Measurements from ENCODE around the gene NAALADL2.
"Not testable (repeated sequence)": the region's sequence is repeated elsewhere in the genome, so short reads cannot be mapped to it uniquely, and the experiment has no call there.

Gene NAALADL2

GRCh38 chr3:175445741-175446140, 586.6 kb downstream of the NAALADL2 start:
- Mint-ChIP-seq H3K27me3 (no peaks in the 10 kb centered on the region), H3K4me3 (no peak overlapping the region), H3K27ac (no peak overlapping the region), H3K9me3 (peaks cover 9% of the 10 kb centered on the region), H3K36me3 (no peaks in the 10 kb centered on the region), H3K4me1 (no peaks in the 10 kb centered on the region)
- CTCF ChIA-PET, result no interaction called here
- DNase-seq, result no peak

GRCh38 chr3:175447521-175447920, 588.4 kb downstream of the NAALADL2 start:
- peaks cover 4% of the 10 kb centered on the region for H3K9me3 Mint-ChIP-seq
- no peaks in the 10 kb centered on the region for H3K4me1 Mint-ChIP-seq
- no peak overlapping the region for H3K4me3 Mint-ChIP-seq
- no peak for DNase-seq
- H3K27me3 Mint-ChIP-seq, result no peaks in the 10 kb centered on the region
- CTCF ChIA-PET, result no interaction called here
- no peaks in the 10 kb centered on the region for H3K36me3 Mint-ChIP-seq
- no peak overlapping the region for H3K27ac Mint-ChIP-seq

GRCh38 chr3:175453361-175453760, 594.2 kb downstream of the NAALADL2 start:
- peaks cover 2% of the 10 kb centered on the region for H3K9me3 Mint-ChIP-seq
- H3K27me3 Mint-ChIP-seq, result no peaks in the 10 kb centered on the region
- H3K27ac Mint-ChIP-seq, result no peak overlapping the region
- CTCF ChIA-PET, result no interaction called here
- no peaks in the 10 kb centered on the region for H3K36me3 Mint-ChIP-seq
- no peaks in the 10 kb centered on the region for H3K4me1 Mint-ChIP-seq
- H3K4me3 Mint-ChIP-seq, result no peak overlapping the region
- DNase-seq, result no peak

DNA sequence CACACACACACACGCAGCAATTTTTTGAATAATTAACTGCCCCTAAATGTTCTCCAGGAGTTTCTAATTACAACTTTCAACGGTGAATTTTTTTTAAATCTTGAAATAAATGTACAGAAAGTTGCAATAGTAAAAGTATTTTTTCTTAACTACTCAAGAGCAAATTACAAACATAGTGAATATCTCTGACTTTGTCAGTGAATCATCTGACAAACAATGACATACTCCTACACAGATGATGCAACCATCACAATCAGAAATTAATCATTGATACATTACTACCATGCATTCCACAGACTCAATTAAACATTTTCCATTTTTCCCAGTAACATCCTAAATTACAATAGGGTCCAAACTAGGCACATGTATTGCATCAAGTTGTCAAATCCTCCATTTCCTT, 597.3 kb downstream of the NAALADL2 start:
- DNase-seq, result no peak
- no peak overlapping the region for H3K4me3 Mint-ChIP-seq
- H3K9me3 Mint-ChIP-seq, result peaks cover 13% of the 10 kb centered on the region
- H3K27ac Mint-ChIP-seq, result no peak overlapping the region
- CTCF ChIA-PET, result no interaction called here
- H3K36me3 Mint-ChIP-seq, result no peaks in the 10 kb centered on the region
- no peaks in the 10 kb centered on the region for H3K27me3 Mint-ChIP-seq
- no peaks in the 10 kb centered on the region for H3K4me1 Mint-ChIP-seq

DNA sequence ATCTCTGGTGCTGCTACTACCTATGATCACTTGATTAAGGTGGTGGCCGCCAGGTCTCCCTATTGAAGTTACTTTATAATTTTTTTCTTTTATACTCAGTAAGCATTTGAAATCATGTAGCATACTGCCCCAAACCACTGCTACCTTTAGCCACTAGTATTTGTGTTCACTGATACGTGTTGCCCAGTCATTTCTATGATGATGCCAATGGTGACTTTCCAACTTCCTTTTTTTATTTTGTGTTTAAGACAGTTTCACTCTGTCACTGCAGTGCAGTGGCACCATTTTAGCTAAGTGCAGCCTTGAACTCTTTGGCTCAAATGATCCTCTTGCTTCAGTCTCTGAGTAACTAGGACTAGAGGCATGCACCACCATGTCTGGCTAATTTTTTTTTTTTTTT, 598.2 kb downstream of the NAALADL2 start:
- Mint-ChIP-seq H3K27me3 (no peaks in the 10 kb centered on the region), H3K9me3 (peaks cover 19% of the 10 kb centered on the region), H3K4me1 (no peaks in the 10 kb centered on the region), H3K4me3 (no peak overlapping the region), H3K27ac (no peak overlapping the region), H3K36me3 (no peaks in the 10 kb centered on the region)
- DNase-seq, result no peak
- CTCF ChIA-PET, result no interaction called here

GRCh38 chr3:175460849-175461399, 601.8 kb downstream of the NAALADL2 start:
- H3K27ac Mint-ChIP-seq, H3K4me1 Mint-ChIP-seq, H3K4me3 Mint-ChIP-seq, H3K36me3 Mint-ChIP-seq, DNase-seq, H3K27me3 Mint-ChIP-seq, CTCF ChIA-PET: not testable (repeated sequence)
- H3K9me3 Mint-ChIP-seq, result peaks cover 19% of the 10 kb centered on the region

DNA sequence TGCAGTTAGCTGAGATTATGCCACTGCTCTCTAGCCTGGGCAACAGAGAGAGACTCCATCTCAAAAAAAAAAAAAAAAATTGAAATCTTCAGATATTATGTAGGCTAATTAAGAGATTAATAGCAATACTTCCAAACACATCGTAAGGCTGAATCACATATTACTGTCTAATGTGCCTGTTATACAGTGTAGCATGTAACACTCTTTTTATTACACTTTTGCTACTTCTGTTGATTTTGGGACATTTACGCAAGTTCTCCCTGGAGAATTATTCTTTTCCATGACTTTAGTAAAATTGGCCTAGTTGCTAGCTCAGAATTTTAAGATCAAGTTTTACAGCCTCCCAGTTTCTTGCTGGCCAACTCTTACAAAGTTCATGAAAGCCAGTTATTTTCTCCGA, 605.2 kb downstream of the NAALADL2 start:
- DNase-seq, result no peak
- CTCF ChIA-PET, result no interaction called here
- H3K27me3 Mint-ChIP-seq, result no peaks in the 10 kb centered on the region
- no peak overlapping the region for H3K27ac Mint-ChIP-seq
- H3K4me1 Mint-ChIP-seq, result no peaks in the 10 kb centered on the region
- no peaks in the 10 kb centered on the region for H3K36me3 Mint-ChIP-seq
- peaks cover 13% of the 10 kb centered on the region for H3K9me3 Mint-ChIP-seq
- no peak overlapping the region for H3K4me3 Mint-ChIP-seq

GRCh38 chr3:175469124-175469523, 610.0 kb downstream of the NAALADL2 start:
- Mint-ChIP-seq H3K9me3 (no peaks in the 10 kb centered on the region), H3K4me1 (no peaks in the 10 kb centered on the region), H3K27ac (no peak overlapping the region), H3K27me3 (no peaks in the 10 kb centered on the region), H3K36me3 (no peaks in the 10 kb centered on the region), H3K4me3 (no peak overlapping the region)
- CTCF ChIA-PET, result no interaction called here
- DNase-seq, result no peak

DNA sequence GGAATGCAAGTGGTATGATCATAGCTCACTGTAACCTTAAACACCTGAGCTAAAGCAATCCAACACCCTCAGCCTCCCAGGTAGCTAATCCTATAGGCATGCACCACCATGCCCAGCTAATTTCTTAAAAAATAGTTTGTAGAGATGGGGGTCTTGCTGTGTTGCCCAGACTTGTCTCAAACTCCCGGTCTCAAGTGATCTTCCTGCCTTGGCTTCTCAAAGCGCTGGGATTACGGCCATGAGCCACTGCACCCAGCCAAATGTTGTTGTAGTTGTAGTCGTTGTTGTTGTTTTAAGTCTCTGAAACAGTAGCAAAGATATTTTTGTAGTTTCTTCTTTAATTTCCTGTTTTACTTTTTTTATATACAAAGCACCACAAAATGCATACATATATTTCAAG, 616.6 kb downstream of the NAALADL2 start:
- Mint-ChIP-seq H3K27ac (no peak overlapping the region), H3K27me3 (no peaks in the 10 kb centered on the region), H3K4me3 (no peak overlapping the region), H3K36me3 (no peaks in the 10 kb centered on the region), H3K4me1 (no peaks in the 10 kb centered on the region), H3K9me3 (peaks cover 3% of the 10 kb centered on the region)
- CTCF ChIA-PET, result no interaction called here
- DNase-seq, result no peak

- Mint-ChIP-seq H3K27ac (no peak overlapping the region), H3K27me3 (no peaks in the 10 kb centered on the region), H3K9me3 (peaks cover 3% of the 10 kb centered on the region), H3K4me1 (no peaks in the 10 kb centered on the region), H3K4me3 (no peak overlapping the region), H3K36me3 (no peaks in the 10 kb centered on the region)
- no peak for DNase-seq
- CTCF ChIA-PET, result no interaction called here
Measured at GRCh38 chr3:175476489-175476888, 617.4 kb downstream of the NAALADL2 start.

DNA sequence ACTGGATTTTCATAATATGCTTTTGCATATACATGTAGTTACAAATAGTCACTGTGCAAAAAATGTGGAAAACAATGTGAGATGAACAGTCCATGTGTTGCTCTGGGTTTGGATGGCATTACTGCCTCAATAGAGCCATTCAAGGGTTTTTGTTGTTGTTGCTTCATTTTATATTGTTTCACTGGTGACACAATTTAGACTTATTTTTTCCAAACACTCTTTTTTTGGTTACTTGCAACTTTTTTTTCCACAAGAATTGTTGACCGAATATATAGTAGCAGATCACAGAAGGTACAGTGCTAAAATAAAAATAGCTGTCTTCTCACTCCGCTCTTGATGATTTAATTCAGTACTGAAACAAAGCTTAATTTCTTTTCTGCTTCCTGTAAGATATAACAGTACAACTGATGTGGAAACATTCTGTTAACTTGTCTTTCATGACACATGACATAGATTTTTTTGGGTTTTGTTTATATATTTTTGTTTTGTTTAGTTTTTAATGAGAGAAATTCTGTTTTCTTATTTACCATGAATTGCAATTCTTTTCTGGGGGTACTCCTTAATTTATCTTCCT, 618.6 kb downstream of the NAALADL2 start:
- Mint-ChIP-seq H3K27me3 (no peaks in the 10 kb centered on the region), H3K9me3 (peaks cover 3% of the 10 kb centered on the region), H3K4me3 (no peak overlapping the region), H3K36me3 (no peaks in the 10 kb centered on the region), H3K27ac (no peak overlapping the region), H3K4me1 (no peaks in the 10 kb centered on the region)
- CTCF ChIA-PET, result no interaction called here
- no peak for DNase-seq

DNA sequence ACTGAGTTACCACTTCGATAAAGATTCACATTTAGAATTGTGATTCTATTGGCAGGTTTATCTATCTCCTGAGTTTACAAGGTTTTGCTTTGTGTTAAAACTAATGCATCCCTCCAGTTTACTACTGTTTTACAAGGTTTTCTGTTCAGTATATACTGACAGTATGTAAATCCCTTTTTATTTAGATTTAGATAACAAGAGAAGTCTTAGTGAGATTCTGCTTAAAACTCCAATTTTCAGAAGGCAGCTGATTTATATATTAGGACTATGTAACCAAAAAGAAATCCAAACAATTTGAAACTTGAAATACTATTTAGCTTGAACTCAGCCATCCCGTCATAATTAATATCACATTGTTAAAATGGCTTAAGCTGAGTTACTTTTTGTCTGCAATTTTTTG, 619.2 kb downstream of the NAALADL2 start:
- Mint-ChIP-seq H3K27ac (no peak overlapping the region), H3K36me3 (no peaks in the 10 kb centered on the region), H3K4me3 (no peak overlapping the region), H3K27me3 (no peaks in the 10 kb centered on the region), H3K4me1 (no peaks in the 10 kb centered on the region), H3K9me3 (peaks cover 3% of the 10 kb centered on the region)
- no peak for DNase-seq
- CTCF ChIA-PET, result no interaction called here

GRCh38 chr3:175479175-175479574, 620.0 kb downstream of the NAALADL2 start:
- H3K4me3 Mint-ChIP-seq, result no peak overlapping the region
- no peak overlapping the region for H3K27ac Mint-ChIP-seq
- H3K36me3 Mint-ChIP-seq, result no peaks in the 10 kb centered on the region
- no peaks in the 10 kb centered on the region for H3K4me1 Mint-ChIP-seq
- CTCF ChIA-PET, result no interaction called here
- no peaks in the 10 kb centered on the region for H3K27me3 Mint-ChIP-seq
- no peak for DNase-seq
- peaks cover 3% of the 10 kb centered on the region for H3K9me3 Mint-ChIP-seq

GRCh38 chr3:175479800-175480199, 620.7 kb downstream of the NAALADL2 start:
- H3K9me3 Mint-ChIP-seq, result no peaks in the 10 kb centered on the region
- no peaks in the 10 kb centered on the region for H3K4me1 Mint-ChIP-seq
- H3K4me3 Mint-ChIP-seq, result no peak overlapping the region
- no peak for DNase-seq
- H3K27me3 Mint-ChIP-seq, result no peaks in the 10 kb centered on the region
- no peaks in the 10 kb centered on the region for H3K36me3 Mint-ChIP-seq
- H3K27ac Mint-ChIP-seq, result no peak overlapping the region
- CTCF ChIA-PET, result no interaction called here

- Mint-ChIP-seq H3K36me3 (no peaks in the 10 kb centered on the region), H3K27me3 (no peaks in the 10 kb centered on the region), H3K4me1 (no peaks in the 10 kb centered on the region), H3K9me3 (no peaks in the 10 kb centered on the region), H3K27ac (no peak overlapping the region), H3K4me3 (no peak overlapping the region)
- no peak for DNase-seq
- CTCF ChIA-PET, result no interaction called here
Measured at GRCh38 chr3:175484666-175485065, 625.5 kb downstream of the NAALADL2 start.

- Mint-ChIP-seq H3K9me3 (no peaks in the 10 kb centered on the region), H3K36me3 (no peaks in the 10 kb centered on the region), H3K27ac (no peak overlapping the region), H3K4me1 (no peaks in the 10 kb centered on the region), H3K4me3 (no peak overlapping the region), H3K27me3 (no peaks in the 10 kb centered on the region)
- CTCF ChIA-PET, result no interaction called here
- DNase-seq, result no peak
Measured at GRCh38 chr3:175485436-175485835, 626.3 kb downstream of the NAALADL2 start.

Data from activated naive CD4-positive, alpha-beta T cell treated with anti-CD3 and anti-CD28 coated beads, Interleukin-2, amount 10 ng/mL, durations not matched to agents 7 days and 5 days (primary cell).